ENCODE results near the gene COL7A1. TPM values are rescaled to one million over a fixed set of nuclear protein-coding genes. Genes with fewer than 3 reads are reported as not detected.

Gene COL7A1
- total RNA-seq, 5 donors from 2014 or later (not counting 1 experiment from before 2014, with no cell fraction given), result 0.33 to 2.3 (median 1.3) TPM

DNA sequence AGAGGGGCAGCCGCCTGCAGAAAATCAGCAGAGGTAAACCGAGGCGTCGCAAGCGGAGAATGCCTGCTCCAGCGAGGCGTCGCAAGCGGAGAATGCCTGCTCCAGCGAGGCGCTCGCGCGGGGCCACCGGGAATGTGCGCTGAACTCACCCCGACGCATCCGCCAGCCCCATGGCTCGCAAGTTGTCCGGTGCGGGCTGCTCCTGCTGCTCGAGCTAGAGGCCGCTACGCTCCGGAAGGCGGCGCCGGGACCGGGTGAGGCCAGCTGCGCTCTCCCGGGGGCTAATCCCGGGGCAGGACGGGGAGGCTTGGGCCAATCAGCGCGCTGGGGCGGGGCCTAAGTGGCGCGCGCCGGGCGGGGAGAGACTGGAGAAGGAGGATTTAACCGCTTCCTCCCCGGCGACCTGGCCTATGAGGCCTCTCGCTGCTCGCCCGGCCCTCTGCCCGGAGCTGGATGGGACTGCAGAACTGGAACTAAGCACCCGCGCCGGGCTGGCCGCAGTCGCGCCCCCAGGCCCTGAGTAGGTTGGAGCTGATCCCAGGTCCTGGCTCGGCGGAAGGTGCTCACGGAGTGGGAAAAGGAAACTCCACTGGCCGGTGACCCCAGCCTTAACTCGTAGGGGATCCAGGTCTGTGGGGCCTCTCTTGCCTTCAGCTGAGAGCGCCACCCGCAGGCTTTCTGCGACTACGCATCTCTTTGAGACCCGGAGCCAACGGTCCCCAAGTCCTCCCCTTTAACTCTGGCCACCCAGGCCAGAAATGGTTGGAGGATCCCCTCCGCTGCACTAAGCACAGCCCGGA, 40.3 kb upstream of the COL7A1 start, which contains the start of gene SLC26A6:
Gene SLC26A6 (minus strand): TSS at position 240 of the 800 bp plus-strand sequence. CDS start 68 bp downstream, at position 172.
- Mint-ChIP-seq H3K4me3 (peak within 1 kb of the TSS; percentile 85 to 88 (median 88)), H3K27ac (peak within 1 kb of the TSS; percentile 73 to 80)
- WGBS (ENCODE audit: insufficient coverage), result under 1% methylated on average over 62 of the region's 68 CpGs

DNA sequence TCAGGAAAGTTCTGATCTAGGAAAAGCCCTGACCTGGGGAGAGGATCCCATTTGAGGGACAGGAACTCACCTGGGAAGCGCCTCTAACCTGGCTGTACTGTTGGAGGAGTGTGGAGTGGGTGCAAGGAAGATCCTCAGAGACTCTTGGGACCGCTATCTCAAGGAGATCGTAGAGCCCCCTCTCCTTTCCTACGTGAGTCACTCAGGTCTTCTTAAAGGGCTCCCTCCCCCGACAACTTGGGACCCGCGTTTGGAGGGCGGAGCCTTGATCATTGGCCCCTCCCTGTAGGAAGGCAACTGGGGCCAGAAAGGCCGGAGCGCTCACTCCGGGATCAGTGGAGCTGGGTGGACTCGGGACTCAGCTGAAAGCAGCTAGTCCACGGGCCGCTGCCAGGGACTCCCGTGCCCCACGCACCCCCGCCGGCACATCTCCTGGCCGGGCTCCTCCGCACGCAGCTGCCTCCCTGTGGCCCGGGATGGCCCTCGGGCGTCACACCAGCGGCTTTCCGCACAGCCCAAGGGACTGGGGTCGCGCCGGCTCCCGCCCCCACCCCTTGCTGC, 39.6 kb upstream of the COL7A1 start:
- Mint-ChIP-seq H3K27ac (no peak overlapping the region), H3K27me3 (no peaks in the 10 kb centered on the region), H3K4me1 (peaks cover 18 to 25% (median 23%) of the 10 kb centered on the region in 3 donors), H3K4me3 (peak overlapping the region; percentile 85 to 88 (median 88)), H3K9me3 (no peaks in the 10 kb centered on the region), H3K36me3 (peaks cover 7% of the 10 kb centered on the region)
- ChIA-PET CTCF (interaction anchor here in 1 of 2 donors (0.5 kb wide), 1 partner anchor 21 kb away, joined by 6 read pairs; no protein-coding TSS in a partner anchor), POLR2A (no interaction called here)
- peaks cover 0 to 5% of the 10 kb centered on the region in 2 experiments for H3K27me3 ChIP-seq (replicated peaks in 1 of 2; ENCODE audit: control insufficient read depth in 2 of 2, extremely low read depth in 1 of 2, insufficient read depth in 2 of 2, low read length in 1 of 2)
- peaks cover 2 to 15% of the 10 kb centered on the region in 2 donors for H3K36me3 ChIP-seq (ENCODE audit: control insufficient read depth in 2 of 2, extremely low read depth in 1 of 2, insufficient read depth in 1 of 2, low read length in 1 of 2)
- DNase-seq, result peak in 17 of 35 experiments; percentile 7 to 51 (median 17)
- no peak overlapping the region for H3K27ac ChIP-seq (ENCODE audit: low read length)
- peaks cover 4 to 32% of the 10 kb centered on the region in 2 experiments for H3K4me1 ChIP-seq (ENCODE audit: control insufficient read depth in 1 of 2, extremely low read depth in 1 of 2, insufficient read depth in 2 of 2, low read length in 2 of 2)
- no peaks in the 10 kb centered on the region for H3K9me3 ChIP-seq
- peak overlapping the region; percentile 79 to 90 for H3K4me3 ChIP-seq (ENCODE audit: control insufficient read depth in 1 of 2, extremely low read depth in 1 of 2, low read length in 1 of 2)
- 1% methylated on average over 27 of the region's 30 CpGs for WGBS (ENCODE audit: insufficient coverage)
- ATAC-seq (replicated peaks in 1 of 4), result peak; percentile 19 to 38 (median 30)

More for the DNA sequence above, 40.3 kb upstream of the COL7A1 start, which contains the start of gene SLC26A6:
- Histone ChIP-seq H3K9me3 (no peaks in the 10 kb centered on the region), H3K27ac (ENCODE audit: low read length) (peak within 1 kb of the TSS; percentile 34), H3K36me3 (ENCODE audit: control insufficient read depth in 2 of 2, extremely low read depth in 1 of 2, insufficient read depth in 1 of 2, low read length in 1 of 2) (peaks cover 2 to 11% of the 10 kb centered on the region in 2 donors), H3K4me3 (ENCODE audit: control insufficient read depth in 1 of 2, extremely low read depth in 1 of 2, low read length in 1 of 2) (peak within 1 kb of the TSS; percentile 79 to 90), H3K27me3 (replicated peaks in 1 of 2; ENCODE audit: control insufficient read depth in 2 of 2, extremely low read depth in 1 of 2, insufficient read depth in 2 of 2, low read length in 1 of 2) (peaks cover 0 to 7% of the 10 kb centered on the region in 2 experiments), H3K4me1 (ENCODE audit: control insufficient read depth in 1 of 2, extremely low read depth in 1 of 2, insufficient read depth in 2 of 2, low read length in 2 of 2) (peaks cover 4 to 32% of the 10 kb centered on the region in 2 experiments)
- ChIA-PET POLR2A (interaction anchor here in 1 of 2 donors (0.6 kb wide), 1 partner anchor 304 kb away, joined by 3 read pairs; no protein-coding TSS in a partner anchor), CTCF (interaction anchor here in 1 of 2 donors (0.6 to 1.1 kb wide), 2 partner anchors 29 to 51 kb away, joined by 3 to 6 read pairs; partner anchors contain the start of gene NCKIPSD)
- no peaks in the 10 kb centered on the region for H3K9me3 Mint-ChIP-seq
- H3K4me1 Mint-ChIP-seq, result peaks cover 18 to 25% (median 23%) of the 10 kb centered on the region in 3 donors
- ATAC-seq (replicated peaks in 1 of 4) (peak; percentile 99), DNase-seq (peak; percentile 78 to 95 (median 87))
- H3K36me3 Mint-ChIP-seq, result peaks cover 3% of the 10 kb centered on the region
- H3K27me3 Mint-ChIP-seq, result no peaks in the 10 kb centered on the region

DNA sequence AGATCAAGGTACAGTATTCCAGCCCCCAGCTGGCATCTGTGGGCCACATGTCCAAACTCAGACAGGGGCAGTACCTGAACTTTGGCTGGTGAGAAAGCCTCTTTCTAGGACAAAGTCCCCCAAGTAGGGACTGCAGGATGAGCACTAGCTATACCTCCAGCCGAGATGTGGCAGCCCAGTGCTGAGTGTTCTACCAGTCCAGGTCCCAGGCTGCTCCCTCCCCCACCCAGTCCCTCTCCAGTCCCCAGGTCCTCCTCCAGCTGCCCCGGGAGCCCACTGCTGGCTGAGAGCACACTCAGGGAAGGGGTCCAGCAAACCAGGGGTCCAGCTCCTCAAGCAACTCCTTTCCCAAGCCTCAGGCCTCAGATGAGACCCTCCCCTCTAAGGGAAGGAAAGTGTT, 38.6 kb upstream of the COL7A1 start:
- Histone ChIP-seq H3K36me3 (ENCODE audit: control insufficient read depth in 2 of 2, extremely low read depth in 1 of 2, insufficient read depth in 1 of 2, low read length in 1 of 2) (peaks cover 7 to 17% of the 10 kb centered on the region in 2 donors), H3K4me3 (ENCODE audit: control insufficient read depth in 1 of 2, extremely low read depth in 1 of 2, low read length in 1 of 2) (no peak overlapping the region), H3K4me1 (ENCODE audit: control insufficient read depth in 1 of 2, extremely low read depth in 1 of 2, insufficient read depth in 2 of 2, low read length in 2 of 2) (peaks cover 4 to 32% of the 10 kb centered on the region in 2 experiments), H3K27ac (ENCODE audit: low read length) (no peak overlapping the region), H3K27me3 (replicated peaks in 1 of 2; ENCODE audit: control insufficient read depth in 2 of 2, extremely low read depth in 1 of 2, insufficient read depth in 2 of 2, low read length in 1 of 2) (peaks cover 0 to 3% of the 10 kb centered on the region in 2 experiments), H3K9me3 (no peaks in the 10 kb centered on the region)
- no peak for DNase-seq
- peaks cover 15% of the 10 kb centered on the region for H3K36me3 Mint-ChIP-seq
- peaks cover 13 to 25% (median 23%) of the 10 kb centered on the region in 3 donors for H3K4me1 Mint-ChIP-seq
- H3K9me3 Mint-ChIP-seq, result no peaks in the 10 kb centered on the region
- CTCF ChIA-PET, result interaction anchor here in 1 of 2 donors (0.5 kb wide), 1 partner anchor 21 kb away, joined by 4 read pairs; no protein-coding TSS in a partner anchor
- POLR2A ChIA-PET, result no interaction called here
- WGBS (ENCODE audit: insufficient coverage), result 75% methylated on average over 2 of the region's 2 CpGs
- no peak overlapping the region for H3K27ac Mint-ChIP-seq
- no peak for ATAC-seq (replicated peaks in 1 of 4)
- H3K27me3 Mint-ChIP-seq, result no peaks in the 10 kb centered on the region
- peak overlapping the region in 2 of 3 donors; percentile 85 to 88 for H3K4me3 Mint-ChIP-seq

DNA sequence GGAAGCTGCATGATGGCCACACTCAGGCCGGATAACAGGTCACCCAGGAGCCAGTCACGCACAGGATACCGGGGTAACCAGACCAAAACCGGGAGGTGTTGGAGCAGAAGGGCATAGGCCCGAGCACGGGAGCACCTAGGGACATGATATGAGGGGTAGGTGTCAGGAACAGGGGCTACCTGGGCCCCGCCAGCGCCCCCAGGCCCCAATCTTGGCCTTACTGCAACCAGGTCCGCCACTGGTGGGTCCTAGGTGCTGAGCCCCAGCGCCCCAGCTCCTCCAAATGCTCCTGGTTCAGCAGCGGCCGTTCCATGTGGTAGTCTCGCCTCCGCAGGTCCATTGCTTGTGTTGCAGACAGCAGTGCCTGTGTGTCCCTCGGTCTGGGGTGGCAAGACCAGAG, 38.1 kb upstream of the COL7A1 start:
- peaks cover 0 to 3% of the 10 kb centered on the region in 2 experiments for H3K27me3 ChIP-seq (replicated peaks in 1 of 2; ENCODE audit: control insufficient read depth in 2 of 2, extremely low read depth in 1 of 2, insufficient read depth in 2 of 2, low read length in 1 of 2)
- peaks cover 20% of the 10 kb centered on the region for H3K36me3 Mint-ChIP-seq
- H3K27ac Mint-ChIP-seq, result no peak overlapping the region
- CTCF ChIA-PET, result no interaction called here
- H3K4me1 ChIP-seq (ENCODE audit: control insufficient read depth in 1 of 2, extremely low read depth in 1 of 2, insufficient read depth in 2 of 2, low read length in 2 of 2), result peaks cover 4 to 32% of the 10 kb centered on the region in 2 experiments
- POLR2A ChIA-PET, result interaction anchor here in 1 of 2 donors (0.6 kb wide), 1 partner anchor 252 kb away, joined by 3 read pairs; no protein-coding TSS in a partner anchor
- peaks cover 13 to 25% (median 23%) of the 10 kb centered on the region in 3 donors for H3K4me1 Mint-ChIP-seq
- H3K4me3 ChIP-seq (ENCODE audit: control insufficient read depth in 1 of 2, extremely low read depth in 1 of 2, low read length in 1 of 2), result no peak overlapping the region
- no peaks in the 10 kb centered on the region for H3K27me3 Mint-ChIP-seq
- ATAC-seq (replicated peaks in 1 of 4) (no peak), DNase-seq (no peak)
- H3K9me3 Mint-ChIP-seq, result no peaks in the 10 kb centered on the region
- 96% methylated on average over 15 of the region's 15 CpGs for WGBS (ENCODE audit: insufficient coverage)
- H3K27ac ChIP-seq (ENCODE audit: low read length), result no peak overlapping the region
- peak overlapping the region in 1 of 3 donors; percentile 49 for H3K4me3 Mint-ChIP-seq
- H3K36me3 ChIP-seq (ENCODE audit: control insufficient read depth in 2 of 2, extremely low read depth in 1 of 2, insufficient read depth in 1 of 2, low read length in 1 of 2), result peaks cover 7 to 21% of the 10 kb centered on the region in 2 donors
- no peaks in the 10 kb centered on the region for H3K9me3 ChIP-seq

DNA sequence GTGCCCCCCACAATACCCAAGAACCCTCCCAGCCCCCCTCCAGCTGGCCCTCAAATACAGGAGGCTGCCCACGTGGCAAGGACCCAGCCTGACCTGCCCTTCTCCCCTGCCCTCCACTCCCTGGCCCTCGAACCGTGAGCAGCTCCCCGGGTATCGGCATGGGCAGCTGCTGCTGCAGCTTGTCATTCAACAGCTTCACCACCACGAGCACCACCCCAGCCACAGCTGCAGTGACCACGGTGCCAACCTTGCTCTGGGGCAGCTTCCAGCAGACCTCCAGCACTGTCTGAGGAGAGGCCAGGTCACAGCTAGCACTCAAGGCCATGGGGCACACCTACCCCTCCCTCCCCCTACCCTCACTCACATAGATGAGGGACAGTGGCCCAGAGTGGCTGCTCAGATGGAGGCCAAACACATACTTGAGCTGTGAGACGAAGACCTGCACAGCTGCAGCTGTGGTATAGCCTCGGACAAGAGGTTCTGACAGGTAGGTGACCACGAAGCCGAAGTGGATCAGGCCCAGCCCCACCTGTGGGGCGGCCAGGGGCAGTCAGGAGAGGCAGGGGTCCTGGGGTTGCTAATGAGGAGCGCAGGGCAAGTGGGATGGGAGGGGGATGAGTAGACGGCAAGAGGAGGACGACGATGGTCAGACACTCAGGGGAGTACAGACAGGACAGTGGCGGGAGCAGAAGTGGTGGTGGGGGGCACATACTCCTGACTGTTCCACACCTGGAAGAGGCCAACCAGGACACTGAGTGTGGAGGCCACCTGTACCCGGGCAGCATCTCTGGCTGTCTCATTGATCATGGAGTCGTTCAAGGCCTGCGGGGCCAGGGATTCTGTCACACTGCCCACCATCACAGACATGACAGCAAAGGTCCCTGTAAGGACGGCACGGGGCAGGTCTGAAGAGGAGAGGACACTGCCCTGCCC, 36.7 kb upstream of the COL7A1 start:
- WGBS (ENCODE audit: insufficient coverage), result 90% methylated on average over 19 of the region's 22 CpGs
- CTCF ChIA-PET, result no interaction called here
- POLR2A ChIA-PET, result no interaction called here
- no peaks in the 10 kb centered on the region for H3K27me3 Mint-ChIP-seq
- no peak overlapping the region for H3K4me3 Mint-ChIP-seq
- Histone ChIP-seq H3K4me1 (ENCODE audit: control insufficient read depth in 1 of 2, extremely low read depth in 1 of 2, insufficient read depth in 2 of 2, low read length in 2 of 2) (peaks cover 4 to 32% of the 10 kb centered on the region in 2 experiments), H3K27ac (ENCODE audit: low read length) (no peak overlapping the region), H3K27me3 (replicated peaks in 1 of 2; ENCODE audit: control insufficient read depth in 2 of 2, extremely low read depth in 1 of 2, insufficient read depth in 2 of 2, low read length in 1 of 2) (peaks cover 0 to 3% of the 10 kb centered on the region in 2 experiments), H3K36me3 (ENCODE audit: control insufficient read depth in 2 of 2, extremely low read depth in 1 of 2, insufficient read depth in 1 of 2, low read length in 1 of 2) (peaks cover 15 to 31% of the 10 kb centered on the region in 2 donors), H3K9me3 (no peaks in the 10 kb centered on the region), H3K4me3 (ENCODE audit: control insufficient read depth in 1 of 2, extremely low read depth in 1 of 2, low read length in 1 of 2) (no peak overlapping the region)
- no peak overlapping the region for H3K27ac Mint-ChIP-seq
- DNase-seq (no peak), ATAC-seq (replicated peaks in 1 of 4) (no peak)
- peaks cover 13 to 24% (median 23%) of the 10 kb centered on the region in 3 donors for H3K4me1 Mint-ChIP-seq
- H3K36me3 Mint-ChIP-seq, result peaks cover 35% of the 10 kb centered on the region
- H3K9me3 Mint-ChIP-seq, result no peaks in the 10 kb centered on the region

All from T-cell (primary cell).